ENCODE measurements around the gene MAGI2.

GRCh38 chr7:78479348-78479747 lies 974.1 kb downstream of the MAGI2 start:
- no peak for TF ChIP-seq CTCF (IDR thresholded peaks at IDR 0.05)
- TF ChIP-seq POLR2A (IDR thresholded peaks at IDR 0.05) = no peak
- no peak for TF ChIP-seq POLR2AphosphoS5 (IDR thresholded peaks at IDR 0.05; ENCODE audit: insufficient read depth in 1 of 2, low read depth in 1 of 2)
